Stimulated activated CD4-positive, alpha-beta T cell treated with anti-CD3 and anti-CD28 coated beads, Interleukin-15, amount 100 ng/mL, for 1 hour (primary cell): ENCODE measurements around the gene NDP.

Experiments used
- DNase-seq, 2 donors: peaks; one replicate each; pipeline ENCODE4 v3.0.0-alpha.2; 2020; ENCODE audit warnings: low read depth in 1 of 2, low spot score in 1 of 2

Gene NDP

GRCh38 chrX:43973249-43974099 is at the start of gene NDP:
Gene NDP, minus strand, starts transcription at chrX:43973390. Its CDS starts 14,745 bp downstream, at chrX:43958645.
- DNase-seq, result no peak

- DNase-seq, result no peak
Observed at GRCh38 chrX:44022964-44023363, 49.8 kb upstream of the NDP start.

GRCh38 chrX:44020693-44021092 is 47.5 kb upstream of the NDP start:
- DNase-seq, result no peak

- DNase-seq, result no peak
Observed at GRCh38 chrX:44019911-44020310, 46.7 kb upstream of the NDP start.

GRCh38 chrX:44017676-44018075 is 44.5 kb upstream of the NDP start:
- no peak for DNase-seq

- DNase-seq, result no peak
Observed at GRCh38 chrX:44016906-44017305, 43.7 kb upstream of the NDP start.

GRCh38 chrX:44012484-44013096 is 39.4 kb upstream of the NDP start:
- DNase-seq, result peak; percentile 1 to 4

GRCh38 chrX:44011506-44011905 is 38.3 kb upstream of the NDP start:
- no peak for DNase-seq

GRCh38 chrX:44010626-44011025 is 37.4 kb upstream of the NDP start:
- no peak for DNase-seq

GRCh38 chrX:44006081-44006480 is 32.9 kb upstream of the NDP start:
- DNase-seq, result no peak

- no peak for DNase-seq
Observed at GRCh38 chrX:44003975-44004374, 30.8 kb upstream of the NDP start.

GRCh38 chrX:44002567-44002966 is 29.4 kb upstream of the NDP start:
- DNase-seq, result no peak

GRCh38 chrX:43998374-43998773 is 25.2 kb upstream of the NDP start:
- no peak for DNase-seq

- no peak for DNase-seq
Observed at GRCh38 chrX:43996491-43996890, 23.3 kb upstream of the NDP start.

- DNase-seq, result no peak
Observed at GRCh38 chrX:43986083-43986482, 12.9 kb upstream of the NDP start.

- no peak for DNase-seq
Observed at GRCh38 chrX:43985511-43985910, 12.3 kb upstream of the NDP start.

GRCh38 chrX:43978226-43978625 is 5.0 kb upstream of the NDP start:
- DNase-seq, result no peak

GRCh38 chrX:43976205-43976604 is 3.0 kb upstream of the NDP start:
- no peak for DNase-seq

GRCh38 chrX:43975796-43976195 is 2.6 kb upstream of the NDP start:
- no peak for DNase-seq

GRCh38 chrX:43974741-43975465 is 1.7 kb upstream of the NDP start:
- no peak for DNase-seq

GRCh38 chrX:43974100-43974475 is 898 bp upstream of the NDP start:
- DNase-seq, result no peak
